Stimulated activated CD8-positive, alpha-beta memory T cell treated with anti-CD3 and anti-CD28 coated beads, Interleukin-12 subunit alpha, Interleukin-12 subunit beta, amount 100 ng/mL, for 24 hours (primary cell): Measurements from ENCODE around the gene CELF2.

Experiments
- DNase-seq: peaks from one replicate; pipeline ENCODE4 v3.0.0-alpha.2; 2020; ENCODE audit errors: extremely low read depth

CELF2 gene

DNA sequence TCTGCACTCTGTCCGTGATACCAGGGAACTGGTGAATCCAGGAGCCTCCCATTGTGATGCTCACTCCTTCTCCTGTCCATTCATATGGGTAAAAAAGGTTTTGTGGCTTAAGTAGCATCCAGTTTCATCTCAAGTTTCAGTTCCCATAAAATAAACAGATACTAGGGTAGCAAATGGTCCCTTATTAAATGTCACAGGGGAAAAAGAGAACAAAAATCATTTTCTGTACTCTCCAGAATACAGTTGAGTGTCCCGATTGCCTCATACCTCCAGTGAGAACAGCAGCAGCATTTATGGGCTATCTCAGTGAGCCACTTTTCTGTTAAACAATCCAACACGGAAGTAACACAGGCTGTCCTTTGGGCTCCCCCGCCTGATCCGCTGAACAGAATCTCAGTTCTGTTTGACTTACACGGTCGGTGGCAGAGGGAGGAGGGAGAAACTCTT, 179.6 kb downstream of the CELF2 start:
- DNase-seq = no peak

DNA sequence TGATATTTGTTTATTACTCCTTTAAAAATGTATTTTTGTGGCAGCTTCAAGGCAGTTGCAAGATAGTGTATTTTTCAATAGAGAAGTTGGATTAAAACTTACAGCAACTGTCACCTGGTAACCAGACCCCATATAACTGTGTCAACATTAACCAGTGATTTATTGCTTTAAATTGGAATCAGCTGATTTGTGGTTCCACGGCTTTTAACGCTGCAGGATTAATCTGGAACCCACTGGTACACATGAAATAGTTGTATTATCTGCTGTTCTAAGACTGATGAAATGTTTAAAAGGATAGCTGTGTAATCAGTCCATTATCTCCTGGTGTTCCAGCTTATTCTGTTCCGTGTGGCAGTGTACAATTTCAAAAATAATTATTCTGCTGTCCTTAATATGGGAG, 180.2 kb downstream of the CELF2 start:
- DNase-seq = no peak

DNA sequence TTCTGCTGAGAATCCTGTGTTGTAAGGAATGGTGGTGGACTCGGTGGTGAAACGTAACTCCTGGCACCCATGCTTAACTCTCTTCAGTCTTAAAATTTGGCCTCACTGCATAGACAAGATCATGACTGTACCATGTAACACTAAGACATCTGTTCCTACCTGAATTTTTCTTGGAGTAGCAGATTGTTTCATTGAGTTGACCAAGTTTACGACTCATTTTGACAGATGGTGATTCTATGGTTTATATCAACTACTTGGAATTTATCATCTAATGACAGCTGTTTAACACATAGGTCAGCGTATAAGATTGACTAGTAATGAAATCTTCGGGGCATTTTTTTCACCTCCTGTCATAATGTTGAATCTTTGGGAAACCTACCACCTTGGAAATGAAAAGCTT, 184.2 kb downstream of the CELF2 start:
- no peak for DNase-seq

DNA sequence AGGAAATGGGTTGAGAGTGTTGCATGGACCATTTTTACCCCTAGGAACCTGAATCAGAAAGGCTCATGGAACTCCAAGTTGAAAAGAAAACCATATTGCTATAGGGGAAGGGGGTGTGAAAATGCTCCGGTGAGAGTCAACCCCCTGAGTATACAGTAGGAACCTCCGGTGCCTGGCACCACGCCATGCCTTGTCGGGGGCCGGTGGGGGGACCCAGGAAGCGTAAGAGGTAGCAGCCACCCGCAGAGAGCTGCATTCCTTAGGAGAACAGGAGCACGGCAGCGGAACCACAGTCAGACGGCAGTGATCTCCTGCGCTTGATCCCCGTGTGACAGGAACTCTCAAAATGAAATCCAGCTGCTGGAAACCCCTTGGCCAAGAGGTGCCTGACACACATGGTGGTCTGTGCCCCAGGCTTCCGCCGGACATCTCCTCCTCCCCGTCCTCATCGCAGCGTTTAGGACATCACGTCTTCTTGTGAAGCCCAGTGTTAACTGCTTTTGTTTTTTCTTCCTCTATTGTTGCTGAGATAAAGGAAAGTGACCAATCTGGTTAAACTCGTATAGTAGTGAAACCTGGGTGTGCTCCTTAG, 186.8 kb downstream of the CELF2 start:
- no peak for DNase-seq

DNA sequence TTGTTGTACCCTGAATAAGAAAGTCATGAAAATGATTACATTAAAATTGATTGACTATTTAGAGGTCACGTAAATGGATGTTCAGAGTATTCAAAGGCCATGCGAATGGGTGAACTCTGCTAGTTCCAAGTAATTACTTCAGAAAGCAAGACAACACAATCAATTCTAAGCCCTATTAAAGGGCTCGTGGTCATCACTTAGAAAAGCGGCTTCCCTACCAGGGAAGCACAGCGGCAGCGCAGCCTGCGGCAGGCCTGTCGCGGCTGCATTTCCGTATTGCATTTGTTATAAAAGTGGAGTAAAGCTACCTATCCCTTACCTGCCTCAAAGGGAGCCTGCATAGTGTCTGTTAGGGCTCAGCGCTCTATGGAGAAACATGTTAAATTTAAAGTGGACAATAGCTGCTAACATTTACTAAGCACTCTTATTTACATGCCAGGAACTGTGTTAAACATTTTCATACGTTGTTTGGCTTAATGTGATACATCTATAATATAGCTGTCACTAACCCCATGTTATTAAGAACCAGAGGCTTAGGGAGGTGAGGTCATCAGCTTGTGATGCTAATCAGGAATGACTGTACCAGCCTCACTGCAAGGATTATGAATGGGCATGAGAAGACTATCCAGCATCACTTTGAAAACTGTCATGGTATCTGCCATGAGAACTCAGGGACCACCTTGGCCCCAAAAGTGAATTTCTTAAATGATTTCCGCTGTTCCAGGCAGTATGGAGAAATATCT, 187.5 kb downstream of the CELF2 start:
- no peak for DNase-seq

DNA sequence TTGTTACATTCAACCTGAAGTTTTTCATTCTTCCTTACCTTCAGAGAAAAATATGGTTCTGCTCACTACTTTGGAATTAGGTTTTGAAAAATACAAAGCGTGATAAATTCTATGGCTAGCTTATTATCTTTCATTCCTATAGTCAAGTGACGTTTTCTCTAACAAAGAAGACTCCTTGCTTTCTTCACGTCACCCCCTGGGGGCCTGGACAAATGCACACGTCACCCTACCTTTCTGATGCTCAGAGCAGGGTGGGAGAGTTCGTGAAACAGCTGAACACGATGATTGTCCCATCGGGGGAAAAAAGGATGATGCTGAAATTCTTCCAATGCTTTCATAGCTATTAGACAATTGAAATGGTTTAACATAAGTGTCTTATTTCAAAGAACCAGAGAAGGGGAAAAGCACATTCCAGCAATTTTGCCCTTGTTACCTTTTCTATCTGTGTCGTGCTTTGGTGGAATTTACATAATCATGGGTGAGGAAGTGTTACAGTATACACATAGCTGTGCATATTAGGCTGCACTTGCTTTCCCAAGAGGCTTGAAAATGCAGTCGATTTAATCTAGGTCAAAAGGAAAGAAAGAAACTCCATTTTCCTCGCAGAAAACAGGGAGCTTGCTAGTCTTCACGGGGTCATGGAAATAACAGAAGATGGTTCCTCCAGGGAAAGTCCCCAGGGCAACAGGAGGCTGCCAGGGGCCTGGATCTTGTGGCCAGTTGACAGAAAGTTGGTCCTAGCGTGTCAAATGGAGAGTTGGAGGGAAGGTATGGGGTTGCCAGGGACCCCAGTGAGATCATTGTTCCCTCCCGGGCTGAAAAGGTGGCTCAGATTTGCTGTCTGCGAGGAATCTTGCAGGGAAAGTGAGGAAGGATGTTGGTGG, 189.2 kb downstream of the CELF2 start:
- no peak for DNase-seq

DNA sequence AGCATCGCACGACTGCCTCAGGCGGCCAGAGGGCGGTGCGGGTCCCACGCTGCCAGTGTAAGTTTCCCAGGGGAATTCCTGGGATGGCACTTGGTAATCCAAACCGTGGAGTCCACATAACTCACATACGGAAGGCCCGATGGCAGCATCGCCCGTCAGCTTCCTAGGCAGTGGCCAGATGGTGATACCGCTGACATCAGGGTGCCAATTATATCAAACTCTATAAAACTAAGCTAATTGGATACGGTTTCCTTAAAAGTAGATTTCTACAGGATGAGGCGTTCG, 189.8 kb downstream of the CELF2 start:
- no peak for DNase-seq

DNA sequence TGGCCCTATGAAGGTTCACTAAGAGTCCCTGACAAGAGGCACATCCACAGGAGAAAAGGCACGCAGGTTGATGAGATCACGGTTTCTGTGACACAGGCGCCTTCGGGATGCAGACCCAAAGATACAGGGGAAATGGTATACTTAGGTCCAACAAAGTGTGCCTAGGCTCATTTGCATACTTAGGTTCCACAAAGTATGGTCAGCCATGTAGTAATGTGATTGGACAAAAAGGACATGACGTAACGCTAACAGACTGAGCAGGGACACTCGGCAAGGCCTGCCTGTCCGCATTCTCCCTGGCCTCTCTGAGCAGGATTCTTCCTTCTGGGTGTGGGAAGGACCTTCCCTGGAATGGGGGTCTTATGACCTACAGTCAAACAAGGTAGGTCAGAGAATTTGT, 190.6 kb downstream of the CELF2 start:
- no peak for DNase-seq

DNA sequence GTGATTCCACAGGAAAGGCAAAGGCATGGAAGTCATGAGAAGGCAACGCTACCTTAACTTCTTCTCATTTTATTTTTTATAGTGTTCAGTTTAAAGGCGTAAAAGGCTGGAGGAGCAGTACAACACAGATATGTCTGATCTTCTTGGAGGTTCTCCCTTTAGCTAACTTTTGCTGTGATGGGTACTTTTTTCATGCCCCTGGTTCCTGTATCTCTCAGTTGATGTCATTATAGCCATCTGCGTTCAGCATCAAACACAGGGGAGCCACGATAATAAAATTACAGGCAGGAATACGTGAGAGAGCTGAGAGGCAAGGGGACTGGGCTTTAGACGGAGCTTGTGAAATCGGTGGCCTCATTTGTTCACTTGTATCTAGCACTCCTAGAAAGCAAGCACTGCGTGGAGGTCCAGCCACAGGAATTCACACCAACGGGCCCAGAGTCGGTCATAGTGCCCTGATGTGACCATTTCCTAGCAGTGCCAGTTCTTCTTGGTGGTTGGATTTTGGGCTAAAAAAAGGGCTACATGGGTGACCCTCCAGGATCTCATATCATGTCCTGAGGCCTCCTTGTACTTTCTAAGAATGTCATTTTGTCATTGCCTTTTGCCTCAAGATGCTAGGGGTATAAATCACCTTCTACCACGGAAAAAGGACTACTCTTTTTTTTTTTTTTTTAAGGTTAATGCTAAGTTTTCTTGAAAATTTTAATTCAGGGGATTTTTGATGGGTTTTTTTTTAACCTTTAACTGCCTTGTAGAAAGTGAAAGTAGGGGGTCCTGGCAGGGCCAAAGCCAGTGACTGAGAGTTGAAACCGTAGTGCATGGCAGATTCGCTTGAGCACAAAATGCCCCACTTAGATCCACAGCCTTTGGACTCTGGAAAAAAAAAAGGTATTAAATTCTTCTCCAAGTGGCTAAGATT, 191.5 kb downstream of the CELF2 start:
- DNase-seq = no peak

DNA sequence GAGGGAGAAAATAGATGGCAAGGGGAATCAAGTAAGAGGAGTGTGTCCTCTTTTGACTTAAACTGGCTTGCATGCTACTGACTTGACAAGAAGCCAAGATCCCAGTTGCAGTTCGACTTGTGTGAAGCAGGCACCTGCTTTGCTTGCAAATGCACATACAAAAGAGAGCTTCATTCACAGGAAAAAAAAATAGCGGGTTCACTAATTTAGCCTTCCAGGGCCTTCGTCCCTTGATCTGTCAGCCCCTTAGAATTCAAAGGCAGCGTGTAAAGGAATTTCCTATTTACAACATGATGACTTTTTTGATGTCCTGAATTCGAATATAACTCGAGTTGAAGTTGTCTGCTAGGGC, 192.1 kb downstream of the CELF2 start:
- no peak for DNase-seq

DNA sequence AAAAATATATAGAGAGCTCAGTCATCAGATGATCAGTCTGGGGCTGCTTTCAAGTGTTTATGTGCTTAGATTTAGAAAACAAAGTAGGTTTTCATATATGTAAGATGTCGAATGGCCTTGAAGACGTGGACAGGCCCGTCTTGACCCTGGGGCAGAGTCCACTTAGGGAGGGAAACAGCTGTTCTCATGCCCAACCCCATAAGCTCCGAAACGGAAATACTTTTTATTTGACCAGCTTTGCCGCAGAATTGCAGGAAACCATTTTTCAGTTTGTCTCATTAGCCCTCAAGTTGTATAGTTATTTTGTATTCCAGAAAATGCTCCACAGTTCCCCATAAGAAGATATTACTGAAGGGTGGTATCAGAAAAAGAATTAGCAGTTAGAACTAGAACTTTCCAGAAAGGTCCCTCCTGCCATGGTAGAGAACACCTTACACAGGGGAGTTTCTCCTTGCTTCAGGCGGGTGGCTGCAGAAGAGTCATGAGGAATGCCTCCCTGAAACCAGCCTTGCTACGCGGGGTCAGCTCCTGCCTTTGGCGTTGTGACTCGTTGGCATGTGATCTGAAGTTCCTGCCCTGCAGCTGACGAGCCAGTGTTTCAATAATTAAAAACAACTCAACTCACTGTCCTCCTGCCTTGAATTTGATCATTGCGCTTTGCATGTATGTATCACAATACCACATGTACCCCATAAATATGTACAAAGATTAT, 192.7 kb downstream of the CELF2 start:
- no peak for DNase-seq

DNA sequence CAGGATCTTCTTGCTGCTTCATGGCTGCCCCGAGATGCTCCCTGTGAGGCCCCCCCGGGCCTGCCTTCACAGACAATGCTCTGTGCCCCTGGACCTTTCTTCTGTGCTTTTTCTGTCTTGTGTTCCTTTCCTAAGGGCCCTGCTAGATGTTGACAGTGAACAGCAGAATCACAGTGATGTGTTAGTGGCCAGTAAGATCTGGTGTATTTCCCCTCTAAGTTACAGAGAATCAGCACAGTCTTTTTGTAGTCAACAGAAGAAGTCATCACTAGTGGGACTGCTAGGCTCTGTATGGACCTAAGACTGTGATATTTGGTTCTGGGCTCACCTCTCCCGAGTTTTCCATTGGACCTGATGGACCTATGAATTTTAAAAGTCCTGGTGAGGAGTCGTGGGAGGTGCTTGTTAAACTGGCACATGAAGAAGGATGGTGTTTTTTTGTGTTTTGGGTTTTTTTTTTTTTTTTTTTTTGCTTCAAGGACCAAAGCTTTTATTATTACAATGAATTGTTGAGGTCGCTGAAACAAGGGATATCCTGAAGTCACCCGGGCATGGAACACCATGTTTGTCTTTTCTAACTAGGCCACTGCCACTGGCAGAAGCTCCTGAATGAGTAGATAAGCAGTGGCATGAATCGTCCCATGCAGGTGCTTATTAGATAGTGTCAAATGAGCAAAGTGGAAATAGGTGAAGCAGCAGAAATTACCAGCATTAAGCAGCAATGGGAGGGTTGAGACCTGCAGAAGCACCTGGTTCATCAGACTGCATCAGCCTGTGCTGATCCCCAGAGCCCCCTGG, 194.8 kb downstream of the CELF2 start:
- DNase-seq = no peak

DNA sequence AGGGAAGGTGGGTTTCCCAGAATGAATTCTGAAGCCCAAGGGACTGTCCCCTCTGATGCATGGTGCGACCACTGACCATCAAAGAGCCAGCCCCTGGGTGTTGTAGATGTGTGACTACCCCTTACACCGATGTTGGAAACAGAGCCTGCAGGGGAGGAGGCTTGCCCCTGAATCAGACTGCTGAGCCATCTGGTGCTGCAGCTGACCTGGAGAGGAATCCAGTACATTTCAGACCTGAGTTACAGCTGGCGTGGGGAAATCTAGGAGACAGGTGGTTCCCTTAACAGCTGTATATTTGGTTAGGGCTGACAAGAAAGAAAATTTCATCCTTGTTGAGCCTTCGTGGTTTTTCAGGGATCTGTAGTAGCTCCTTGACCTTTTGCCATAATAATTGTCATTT, 195.5 kb downstream of the CELF2 start:
- DNase-seq = no peak

DNA sequence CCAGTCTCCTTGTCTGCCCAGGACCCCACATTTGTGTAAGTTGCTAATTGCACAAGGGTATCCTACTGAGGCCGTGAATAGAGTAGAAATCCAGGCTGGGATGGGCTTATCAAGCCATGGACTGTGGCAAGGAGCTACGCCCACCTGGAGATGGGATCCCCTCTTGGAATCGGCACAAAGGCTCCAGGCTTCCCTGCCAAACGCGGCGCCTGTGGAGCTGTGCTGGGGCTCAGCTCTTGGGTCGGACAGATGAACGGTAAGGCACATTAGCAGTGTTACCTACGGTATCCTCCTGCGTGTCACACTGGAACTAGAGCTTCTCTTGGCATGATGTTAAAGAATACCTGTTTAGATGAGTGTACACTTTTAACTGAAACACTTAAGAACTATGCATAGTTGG, 196.7 kb downstream of the CELF2 start:
- DNase-seq = no peak

DNA sequence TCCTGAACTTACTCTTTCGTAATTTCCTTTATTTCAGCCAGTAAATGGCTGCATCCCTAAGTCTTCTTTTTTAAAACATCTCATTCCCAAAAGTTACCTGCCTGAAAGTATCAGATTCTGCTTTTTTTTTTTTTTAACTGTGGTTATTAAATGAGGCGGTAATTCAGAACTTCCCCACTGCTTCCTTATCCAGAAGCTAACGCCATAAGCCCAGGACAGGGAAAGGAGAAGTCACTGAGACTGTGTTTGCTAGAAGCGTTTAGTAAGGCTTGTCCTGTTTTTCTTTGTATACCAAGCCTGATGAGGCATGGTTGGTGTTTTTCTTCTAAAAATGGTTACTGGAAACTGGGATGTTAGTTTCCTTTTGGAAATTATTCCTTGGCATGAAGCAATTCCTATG, 197.8 kb downstream of the CELF2 start:
- no peak for DNase-seq

DNA sequence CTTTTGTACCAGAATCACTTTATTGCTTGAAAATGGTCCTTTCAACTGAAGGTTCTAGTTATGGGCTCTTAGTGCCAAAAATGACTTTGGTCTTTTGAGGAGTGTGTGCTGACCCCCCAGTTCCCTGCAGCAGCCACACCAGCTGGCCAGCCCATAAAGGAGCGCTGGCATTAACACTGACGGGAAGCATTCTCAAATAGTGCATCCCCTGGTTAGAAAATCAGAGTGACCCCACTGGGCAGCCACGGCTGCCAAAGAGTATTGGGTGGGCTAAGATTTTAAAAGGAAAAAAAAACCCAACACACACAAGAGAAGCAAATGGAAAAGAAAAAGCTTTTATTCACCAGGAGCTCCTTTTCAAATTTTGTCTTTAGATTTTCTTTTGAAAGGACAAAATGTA, 199.8 kb downstream of the CELF2 start:
- DNase-seq = no peak

DNA sequence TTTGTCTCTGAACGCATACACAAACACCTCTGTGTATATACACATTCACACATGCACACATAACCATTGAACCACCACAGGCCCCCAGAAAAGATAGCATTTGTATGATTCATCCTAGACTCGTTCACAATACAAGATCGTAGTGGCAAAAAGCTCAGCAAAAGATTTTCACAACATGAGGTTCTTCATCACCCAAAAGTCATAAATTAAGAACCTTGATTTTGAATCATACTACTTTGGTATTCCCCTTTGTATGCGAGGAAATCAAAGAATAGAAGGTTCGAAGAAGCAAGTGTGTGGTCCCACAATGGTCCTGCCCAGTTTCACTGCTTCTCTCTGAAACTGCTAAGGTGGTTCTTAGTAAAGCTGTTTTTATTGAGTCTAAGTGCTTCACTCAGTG, 200.7 kb downstream of the CELF2 start:
- no peak for DNase-seq

DNA sequence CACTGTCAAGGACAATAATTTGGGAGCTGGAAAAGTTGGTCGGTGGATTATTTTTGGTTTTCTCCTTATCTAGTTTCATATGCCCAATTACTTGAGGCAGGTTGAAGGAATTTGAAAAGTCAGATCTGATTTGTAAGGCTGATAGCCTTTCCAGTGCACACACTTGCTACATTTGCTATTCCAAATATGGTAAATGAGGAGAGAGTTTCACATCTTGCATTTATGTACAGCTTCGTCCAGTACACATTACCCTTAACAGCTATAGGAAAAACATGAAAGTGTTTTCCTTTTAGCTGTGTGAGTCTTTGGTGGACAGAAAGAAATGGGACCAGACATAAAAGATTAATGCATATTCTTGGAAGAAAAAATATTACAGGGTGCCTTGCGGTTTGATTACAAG, 201.8 kb downstream of the CELF2 start:
- no peak for DNase-seq

DNA sequence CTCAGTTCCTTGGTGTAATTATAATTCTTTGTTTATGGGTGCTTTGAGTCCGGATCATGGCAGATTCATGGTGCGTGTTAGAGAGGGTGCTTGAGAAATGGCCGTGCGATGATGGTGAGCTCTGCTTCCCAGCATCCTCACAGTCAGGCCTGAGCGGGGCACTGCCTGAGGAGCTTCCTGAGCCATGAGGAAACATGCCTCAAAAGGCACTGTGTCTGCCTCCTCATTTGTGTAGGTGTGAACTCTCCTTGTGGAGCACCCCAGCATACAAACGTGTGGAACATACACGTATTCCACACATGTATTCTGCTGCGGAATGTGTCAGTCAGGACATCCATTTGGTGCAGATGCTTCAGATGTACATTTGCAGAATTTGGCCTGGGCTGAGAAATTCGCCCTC, 205.4 kb downstream of the CELF2 start:
- DNase-seq = no peak

DNA sequence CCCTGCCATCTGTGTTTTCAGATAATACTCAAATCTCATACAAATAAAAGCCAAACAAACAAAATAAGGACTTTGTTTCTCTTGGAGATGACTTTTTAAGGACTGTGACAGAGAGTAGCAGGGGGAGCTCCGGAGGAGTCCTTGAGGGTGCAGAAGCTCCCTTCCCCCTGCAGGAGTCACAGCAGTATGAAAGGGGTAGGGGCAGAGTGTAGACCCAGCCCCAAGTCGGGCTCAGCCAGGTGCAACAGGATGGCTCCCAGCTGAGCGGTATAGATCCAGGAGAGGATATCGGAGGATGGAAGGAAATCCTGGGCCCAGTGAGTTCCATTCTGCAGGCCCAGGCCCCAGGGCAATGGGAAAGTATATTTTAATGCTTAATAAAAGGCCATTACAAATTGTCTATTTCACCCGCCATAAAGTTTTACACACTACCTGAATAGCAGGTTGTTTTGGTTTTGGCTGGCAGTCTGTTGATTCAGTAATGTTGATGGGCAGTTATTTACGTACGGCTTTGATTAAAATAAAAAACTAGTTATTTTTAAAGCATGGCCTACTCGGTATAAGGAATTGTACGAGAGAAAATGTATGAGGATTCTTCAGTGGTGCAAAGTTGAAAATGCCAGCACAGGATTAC, 206.0 kb downstream of the CELF2 start:
- DNase-seq = no peak
